GM21515 (cell line): ENCODE measurements around the gene CYP27C1.

ENCODE experiments used
- ATAC-seq: cut with Tn5 transposase; IDR thresholded peaks from one replicate; pipeline ENCODE4 v1.9.1; 2021; ENCODE audit not compliant: unreplicated experiment

Gene CYP27C1

DNA sequence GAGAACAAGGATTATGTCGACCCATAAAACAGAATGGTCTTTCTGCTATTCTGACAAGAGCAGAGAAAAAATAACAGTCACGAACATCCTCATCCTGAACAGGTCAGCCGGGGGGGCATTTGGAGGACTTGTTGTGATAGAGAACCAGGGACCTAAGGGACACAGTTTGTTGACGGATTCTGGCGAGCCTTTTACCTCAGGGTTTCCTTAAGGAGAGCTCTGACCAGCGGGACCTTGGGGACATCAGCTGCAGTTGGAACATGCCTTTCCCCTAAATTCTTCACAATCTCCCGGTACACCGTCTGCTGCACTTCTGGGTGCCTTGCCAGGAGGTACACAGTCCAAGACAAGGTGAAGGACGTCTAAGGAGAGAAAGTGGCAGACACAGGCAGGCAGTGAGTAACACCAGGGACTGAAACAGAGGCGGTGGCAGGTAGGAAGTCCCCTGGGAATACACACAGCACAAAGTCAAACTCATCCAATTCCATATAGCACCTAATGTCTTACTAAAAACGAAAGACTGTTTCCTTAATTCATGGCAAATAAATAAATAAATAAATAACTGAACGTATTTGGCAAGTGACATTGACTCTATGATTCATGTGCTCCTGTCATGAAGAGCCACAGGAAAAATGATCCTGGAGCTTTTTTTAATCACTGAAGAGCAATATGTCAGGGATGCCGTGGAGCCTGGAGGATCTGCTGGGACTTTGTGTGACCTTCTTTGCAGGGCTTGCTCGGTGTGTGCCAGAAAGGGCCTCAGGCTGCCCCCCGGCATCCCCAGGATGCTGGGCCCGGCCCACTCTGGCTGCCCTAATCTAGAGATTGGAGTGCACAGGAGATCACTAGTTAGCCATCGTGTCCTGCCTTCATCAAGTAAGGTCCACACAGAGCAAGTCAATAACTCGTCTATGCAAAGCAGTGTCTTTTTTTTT lies 24.7 kb downstream of the CYP27C1 start:
- ATAC-seq = no peak

DNA sequence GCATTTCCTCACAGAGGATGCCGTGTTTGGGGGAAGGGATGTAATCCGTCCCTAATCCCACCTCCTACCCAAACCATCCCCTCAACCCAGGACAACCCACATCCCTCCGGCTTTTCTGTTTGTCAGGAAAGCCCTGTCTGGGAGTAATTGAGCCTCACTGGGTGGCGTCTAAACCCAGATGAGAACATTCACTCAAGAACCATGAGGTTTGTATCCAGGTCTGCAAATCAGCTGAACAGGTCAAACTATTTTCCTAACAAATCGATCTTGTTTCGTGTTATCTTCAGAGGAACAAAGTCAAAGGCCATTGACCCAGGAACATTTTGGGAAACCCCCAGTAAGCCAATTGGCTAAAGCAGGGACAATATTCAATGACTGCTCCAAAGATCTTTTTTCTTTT lies 25.7 kb downstream of the CYP27C1 start:
- no peak for ATAC-seq

DNA sequence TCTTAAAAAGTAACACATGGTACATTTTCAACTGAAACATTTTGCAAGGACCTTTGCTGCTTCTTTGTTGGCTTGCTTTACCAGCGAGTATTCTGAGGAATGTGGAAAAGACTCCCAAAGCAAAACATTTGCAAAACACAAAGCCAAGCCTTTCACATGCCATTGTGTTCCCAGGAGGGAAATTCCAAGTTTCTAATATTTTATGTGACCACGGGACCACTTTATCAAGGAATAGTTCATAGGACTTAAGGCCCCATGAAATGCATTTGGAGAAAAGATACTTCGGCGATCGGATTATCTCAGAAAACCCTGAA lies 26.2 kb downstream of the CYP27C1 start:
- no peak for ATAC-seq

DNA sequence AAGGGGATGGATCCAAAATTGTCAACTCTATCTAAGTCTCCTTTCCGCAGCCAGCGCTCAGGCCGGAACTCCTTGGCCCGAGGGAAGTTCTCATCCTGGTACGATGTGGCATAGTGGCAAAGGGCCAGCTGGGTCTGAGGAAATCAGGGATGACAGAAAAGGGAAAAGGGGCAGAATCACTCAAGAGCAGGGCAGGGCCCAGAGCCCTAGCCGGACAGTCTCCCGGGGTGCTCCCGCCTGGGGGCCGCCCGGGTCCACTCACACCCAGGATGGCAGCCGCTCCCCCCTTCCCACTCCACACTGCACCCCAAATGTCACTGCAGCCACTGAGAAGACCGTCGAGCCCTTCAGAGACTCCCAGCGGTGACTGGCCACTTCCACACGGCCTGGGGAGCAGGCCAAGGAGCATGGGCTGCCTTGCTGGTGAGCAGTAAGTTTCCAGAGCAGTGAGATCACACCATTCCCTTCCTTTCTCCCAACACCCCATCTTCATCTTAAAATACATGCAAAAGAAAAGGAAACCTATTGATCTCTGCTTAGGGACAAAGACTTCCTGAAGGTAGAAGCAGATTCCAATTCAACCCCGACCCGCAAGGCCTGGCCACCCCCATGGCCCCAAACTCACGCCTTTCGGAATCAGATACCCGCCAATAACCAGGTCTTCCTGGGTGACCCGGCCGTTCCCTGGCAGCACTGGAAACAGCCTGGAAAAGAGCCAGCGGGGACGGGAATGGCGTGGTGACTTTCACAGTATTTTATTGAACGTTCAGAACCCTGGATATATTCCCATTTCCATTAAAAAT lies 26.7 kb downstream of the CYP27C1 start:
- no peak for ATAC-seq

DNA sequence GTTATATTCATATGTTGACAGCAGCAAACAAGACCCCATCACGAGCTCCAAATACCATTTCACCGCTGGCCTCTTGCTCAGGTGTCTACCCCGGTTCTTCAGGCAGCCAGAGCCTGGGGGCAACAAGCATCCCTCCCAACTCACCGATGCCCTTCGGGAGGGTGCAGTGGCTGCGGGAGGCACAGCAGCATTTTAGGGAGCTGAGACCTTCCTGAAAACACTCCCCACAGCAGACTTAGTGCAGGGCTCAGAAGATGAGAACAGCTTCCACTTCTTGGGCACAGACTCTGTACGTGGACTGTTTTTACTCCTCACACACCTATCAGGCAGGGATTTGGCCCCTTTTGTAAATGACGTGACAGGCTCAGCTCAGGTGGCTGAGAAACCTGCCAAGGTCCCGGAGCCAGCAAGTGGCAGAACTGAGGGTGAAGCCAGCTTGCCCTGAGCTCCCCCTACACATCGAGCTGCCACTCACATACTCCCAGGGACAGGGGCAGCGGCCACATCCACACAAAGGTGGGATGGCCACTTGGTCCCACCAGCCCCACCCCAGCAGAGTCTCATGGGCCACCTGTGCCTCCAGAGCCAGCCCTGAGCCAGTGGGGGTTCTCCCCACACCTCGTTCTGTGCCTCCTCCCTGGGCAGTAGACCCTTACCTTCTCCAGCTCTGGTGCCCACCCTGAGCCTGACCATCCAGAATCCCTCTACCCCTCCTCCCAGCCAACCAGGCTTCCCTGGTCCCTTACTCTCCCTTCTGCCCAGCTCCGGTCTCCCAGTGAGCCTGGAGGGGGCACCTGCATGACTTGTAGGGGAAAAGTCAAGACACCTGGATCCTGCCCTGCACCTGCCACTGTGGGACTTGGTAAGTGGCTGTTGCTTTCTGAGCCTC lies 28.5 kb downstream of the CYP27C1 start:
- ATAC-seq = no peak

DNA sequence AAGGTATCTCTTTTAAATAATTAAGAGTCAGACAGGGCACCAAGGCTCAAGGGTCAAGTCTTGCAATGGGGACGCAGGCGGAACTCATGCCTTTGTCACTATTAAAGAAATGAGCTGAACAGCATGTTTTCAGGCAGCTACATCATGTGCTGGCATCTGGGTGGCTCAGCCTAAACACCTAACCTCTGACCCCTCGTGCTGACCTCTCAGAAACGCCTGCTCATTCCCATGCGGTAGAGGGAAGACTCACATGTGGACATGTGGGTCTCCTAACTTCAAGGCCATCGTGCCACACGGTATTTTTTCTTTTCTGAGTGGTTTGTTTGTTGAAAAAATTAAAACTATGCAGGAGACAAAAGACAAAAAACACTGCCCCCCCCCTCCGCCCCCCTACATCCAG lies 31.3 kb downstream of the CYP27C1 start:
- ATAC-seq = no peak

DNA sequence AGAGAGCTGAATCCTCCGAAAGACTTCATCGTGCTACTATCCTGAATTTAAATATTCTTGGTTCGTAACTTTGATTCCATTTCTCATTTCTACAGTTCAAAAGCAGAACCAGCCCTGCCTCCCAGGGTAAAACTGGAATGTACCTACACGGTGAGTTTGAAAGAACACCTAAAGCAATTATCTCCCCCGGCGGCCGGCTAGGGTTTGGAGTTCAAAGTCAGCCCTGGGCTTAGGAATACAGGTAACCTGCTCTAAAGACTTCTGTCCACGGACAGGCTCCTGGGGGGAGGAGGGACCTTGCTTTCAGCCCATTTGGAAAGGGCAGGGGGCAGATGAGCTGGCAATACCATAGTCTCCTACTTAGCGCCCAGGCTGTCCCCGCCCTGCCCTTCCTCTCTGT lies 32.3 kb downstream of the CYP27C1 start:
- no peak for ATAC-seq

DNA sequence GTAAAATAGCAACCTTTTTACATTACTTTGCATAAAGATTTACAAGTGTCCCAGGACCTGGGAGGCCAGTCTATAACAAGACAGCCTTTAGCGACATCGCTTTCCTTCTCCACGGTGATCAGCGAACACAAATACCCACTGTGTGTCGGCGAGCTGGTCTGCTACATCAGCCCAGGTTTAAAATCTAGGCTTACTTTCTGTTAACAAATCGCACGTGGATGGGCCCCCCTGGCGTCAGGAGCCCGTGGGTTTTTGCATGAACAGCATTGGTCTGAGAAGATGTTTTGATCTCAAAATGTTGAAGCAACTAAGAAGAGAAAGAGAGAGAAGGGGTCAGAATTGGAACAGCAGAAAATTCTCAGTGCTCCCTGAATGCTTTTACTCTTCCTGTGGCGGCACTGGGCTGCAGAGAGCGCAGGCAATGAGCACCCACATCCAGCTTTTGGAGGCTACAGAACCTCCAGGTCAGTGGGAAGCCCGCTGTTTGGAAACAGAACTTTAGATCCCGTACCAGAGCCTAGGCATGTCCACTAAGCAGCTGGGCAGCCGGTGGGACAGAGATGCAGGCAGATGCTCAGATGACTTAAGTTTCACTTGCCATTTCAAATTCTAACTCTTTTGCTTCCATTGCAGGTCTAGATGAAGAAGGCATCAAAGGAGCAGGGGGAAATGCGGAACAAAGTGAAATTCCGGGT lies 32.9 kb downstream of the CYP27C1 start:
- no peak for ATAC-seq

DNA sequence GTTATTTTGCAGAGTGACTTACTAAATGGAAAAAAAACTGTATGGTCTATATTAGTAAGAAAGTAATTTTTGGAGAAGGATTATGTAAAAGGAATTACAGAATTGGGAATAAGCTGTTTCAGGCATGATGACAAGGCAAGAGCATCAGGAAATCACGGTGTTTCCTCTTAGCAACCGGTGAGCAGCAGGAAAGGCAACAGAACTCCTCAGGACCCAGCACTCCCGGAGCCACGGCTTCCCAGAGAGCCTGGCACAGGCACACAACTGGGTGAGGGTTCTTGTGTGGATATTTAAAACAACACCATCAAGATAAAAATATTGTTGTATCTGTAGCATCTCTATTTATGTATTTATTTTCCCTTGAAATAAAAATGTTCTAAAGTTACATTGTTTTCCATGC lies 34.4 kb downstream of the CYP27C1 start:
- no peak for ATAC-seq

DNA sequence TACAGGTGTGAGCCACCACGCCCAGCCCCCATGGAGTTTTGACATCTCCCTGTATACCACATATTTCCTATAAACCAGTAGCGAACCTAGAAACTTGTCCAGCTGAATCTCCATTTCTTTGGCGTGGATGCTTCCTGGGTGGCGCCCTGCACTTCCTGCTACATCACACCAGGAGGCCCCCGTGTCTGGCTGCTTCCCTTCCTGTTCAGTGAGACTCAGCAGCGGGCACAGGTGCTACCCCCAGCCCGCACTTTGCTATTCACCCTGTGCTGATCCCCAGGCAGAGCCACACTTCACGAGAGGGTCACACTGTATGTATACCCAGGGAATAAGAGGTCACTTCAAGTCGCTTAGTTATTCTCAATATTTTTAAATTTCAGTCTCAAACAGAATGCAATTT lies 35.0 kb downstream of the CYP27C1 start:
- ATAC-seq = no peak

DNA sequence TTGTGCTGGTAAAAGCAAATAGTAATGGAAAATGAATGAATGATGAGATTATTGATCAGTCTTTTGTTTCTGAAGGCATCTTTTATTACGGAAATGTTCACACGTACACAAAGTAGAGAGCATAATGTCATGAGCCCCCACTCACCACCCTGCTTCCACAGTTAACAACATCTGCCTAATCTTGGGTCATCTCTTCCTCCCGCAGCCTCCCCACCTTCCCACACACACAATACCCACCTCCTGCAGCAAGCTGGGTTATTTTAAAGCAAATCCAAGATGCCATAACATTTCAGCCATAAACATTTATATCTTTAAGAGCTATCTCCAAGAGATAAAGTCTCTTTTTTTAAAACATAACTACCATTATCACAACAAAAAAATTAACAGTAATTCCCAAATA lies 36.3 kb downstream of the CYP27C1 start:
- no peak for ATAC-seq

DNA sequence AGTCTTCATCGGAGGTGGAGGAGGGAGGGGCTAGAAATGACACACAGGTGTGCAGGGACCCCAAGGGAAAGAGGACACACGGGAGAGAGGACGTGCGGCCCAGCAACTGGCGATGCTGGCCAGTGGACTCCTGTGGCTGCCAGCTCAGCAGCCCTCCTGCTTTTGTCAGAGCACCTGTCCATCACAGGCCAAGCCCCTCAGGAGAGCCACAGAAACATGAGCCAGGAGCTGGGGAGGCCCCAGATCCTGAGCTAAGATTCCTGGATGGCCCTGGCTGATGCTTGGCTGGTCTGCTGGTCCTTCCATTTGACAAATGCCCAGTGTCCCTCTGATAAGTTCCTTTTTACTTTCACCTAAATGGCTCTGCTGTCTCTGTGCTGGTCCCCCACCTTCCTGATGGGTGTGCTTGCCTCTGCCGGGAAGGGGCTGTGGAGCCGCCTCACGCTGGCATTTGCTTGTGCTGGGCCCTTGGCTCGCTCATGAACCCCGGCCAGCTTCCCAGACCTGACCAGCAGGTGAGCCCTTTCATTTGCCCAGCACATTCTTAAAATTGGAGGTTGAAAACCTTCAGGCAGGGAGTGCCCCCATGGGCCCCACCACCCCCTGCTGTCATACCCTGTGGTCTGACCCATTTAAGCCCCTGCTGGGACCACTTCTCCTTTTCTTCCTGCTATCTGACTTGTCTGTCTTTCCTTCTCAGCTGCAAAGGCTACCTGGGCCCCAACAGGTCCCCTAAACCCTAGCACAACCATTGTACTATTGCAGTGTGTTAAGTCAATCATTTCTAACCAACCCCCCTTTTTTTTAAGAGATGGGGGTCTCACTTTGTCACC lies 37.3 kb downstream of the CYP27C1 start:
- no peak for ATAC-seq

DNA sequence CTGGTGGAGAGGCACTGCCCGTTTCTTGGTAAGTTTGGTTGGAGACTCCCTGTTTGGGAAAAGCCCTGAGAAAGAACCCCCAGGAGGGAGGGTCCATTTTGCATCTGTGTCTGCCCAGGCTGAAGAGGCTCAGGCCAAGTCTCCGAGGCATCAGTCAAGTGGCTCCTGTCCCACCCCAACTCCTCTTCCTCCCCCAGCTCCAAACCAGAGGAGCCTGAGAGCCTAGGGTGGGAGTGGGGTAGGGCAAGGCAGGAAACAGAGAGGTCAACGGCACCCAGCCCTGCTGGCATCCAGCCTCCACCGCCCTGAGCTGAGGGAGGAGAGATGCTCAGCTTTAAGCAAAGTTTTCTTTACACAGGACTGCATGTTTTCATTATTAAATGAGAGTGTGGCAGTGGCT lies 38.2 kb downstream of the CYP27C1 start:
- ATAC-seq = no peak

DNA sequence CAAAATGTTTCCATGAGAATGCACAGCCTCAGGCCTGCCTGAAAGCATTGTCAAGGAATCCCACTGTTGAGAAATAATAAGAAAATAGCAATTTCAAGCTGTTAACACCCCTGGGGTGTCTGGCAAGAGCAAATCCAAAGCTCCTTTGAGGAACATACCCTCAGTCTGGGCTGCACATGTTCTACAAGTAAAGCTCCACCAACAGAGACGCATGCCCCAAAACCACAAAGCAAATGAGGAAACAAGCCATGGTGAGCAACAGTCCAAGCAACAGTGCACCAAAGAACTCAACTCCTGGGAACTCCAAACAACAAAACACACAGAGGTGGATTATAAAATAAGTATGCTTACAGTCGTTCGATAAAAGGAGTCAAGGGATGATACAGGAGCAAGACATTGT lies 40.3 kb downstream of the CYP27C1 start:
- no peak for ATAC-seq

DNA sequence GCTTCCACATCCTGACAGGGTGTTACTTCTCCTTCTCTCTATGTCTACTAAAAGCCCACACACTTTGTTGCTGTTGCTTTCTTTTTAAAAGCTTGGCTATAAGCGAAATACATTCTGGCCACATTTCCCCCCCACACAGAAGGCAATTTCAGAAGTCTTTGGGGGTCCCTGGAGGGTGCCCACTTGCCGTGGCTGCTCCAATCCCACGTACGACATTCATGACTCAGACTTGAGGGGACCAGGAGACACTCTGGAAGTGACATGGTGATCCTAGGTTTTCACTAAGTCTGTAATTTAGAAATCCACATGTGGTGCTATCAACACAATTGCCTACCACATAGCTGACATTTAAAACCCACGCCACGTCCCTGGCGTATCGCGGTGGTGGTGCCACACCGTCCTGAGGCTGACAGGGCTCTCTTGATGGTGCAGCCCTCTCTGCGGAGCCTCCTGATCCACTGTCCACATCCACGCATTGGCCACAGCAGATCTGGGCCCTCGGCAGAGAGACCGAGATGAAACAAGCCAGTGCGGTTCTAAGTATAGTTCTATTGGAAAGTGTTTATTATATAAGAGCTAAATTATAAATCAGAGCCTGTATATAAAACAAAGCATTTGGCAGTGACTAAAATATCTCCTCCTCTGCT lies 42.4 kb downstream of the CYP27C1 start:
- no peak for ATAC-seq

DNA sequence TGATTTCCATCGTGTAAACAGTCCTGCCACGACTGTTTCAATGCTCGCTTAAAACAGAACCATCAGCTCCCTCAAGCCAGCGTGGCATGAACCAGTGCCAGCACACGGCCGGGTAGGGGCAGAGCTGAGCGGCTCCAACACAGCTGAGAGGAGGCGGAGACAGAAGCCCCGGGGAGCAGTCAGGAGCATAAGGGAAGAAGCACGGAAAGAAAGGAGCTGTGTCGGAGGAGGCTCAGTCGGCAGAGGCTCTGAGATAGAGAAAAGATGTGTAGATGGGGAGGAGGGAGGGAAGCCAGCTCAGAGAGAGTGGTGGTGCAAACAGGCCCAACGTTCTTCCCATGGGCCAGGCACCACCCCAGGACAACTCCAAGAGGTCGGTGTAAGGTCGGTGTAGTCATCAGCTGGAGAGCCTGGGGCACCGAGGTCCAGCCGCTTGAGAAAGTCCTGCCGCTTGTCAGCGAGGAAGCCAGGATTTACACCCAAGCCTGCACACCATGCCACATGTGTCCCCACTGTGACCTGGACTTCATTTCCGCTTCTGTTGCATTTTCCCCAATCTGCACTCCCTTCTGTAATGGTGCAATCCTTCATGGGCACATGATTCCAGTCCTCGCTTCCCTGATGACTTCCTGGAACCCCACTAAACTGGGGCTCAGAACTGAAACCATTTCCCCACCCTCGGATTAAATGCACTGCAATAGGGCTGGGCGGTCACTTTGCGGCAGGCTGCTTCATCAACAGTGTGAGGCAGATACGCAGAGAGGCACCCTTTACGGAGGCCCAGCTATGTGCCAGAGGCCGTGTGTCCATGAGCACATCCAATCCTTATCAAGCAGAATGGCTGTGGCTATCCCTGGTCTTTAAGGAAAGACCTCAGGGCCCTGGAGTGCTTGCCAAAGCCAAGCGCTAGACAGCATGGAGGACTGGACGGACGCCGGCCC lies 43.5 kb downstream of the CYP27C1 start:
- ATAC-seq = no peak

DNA sequence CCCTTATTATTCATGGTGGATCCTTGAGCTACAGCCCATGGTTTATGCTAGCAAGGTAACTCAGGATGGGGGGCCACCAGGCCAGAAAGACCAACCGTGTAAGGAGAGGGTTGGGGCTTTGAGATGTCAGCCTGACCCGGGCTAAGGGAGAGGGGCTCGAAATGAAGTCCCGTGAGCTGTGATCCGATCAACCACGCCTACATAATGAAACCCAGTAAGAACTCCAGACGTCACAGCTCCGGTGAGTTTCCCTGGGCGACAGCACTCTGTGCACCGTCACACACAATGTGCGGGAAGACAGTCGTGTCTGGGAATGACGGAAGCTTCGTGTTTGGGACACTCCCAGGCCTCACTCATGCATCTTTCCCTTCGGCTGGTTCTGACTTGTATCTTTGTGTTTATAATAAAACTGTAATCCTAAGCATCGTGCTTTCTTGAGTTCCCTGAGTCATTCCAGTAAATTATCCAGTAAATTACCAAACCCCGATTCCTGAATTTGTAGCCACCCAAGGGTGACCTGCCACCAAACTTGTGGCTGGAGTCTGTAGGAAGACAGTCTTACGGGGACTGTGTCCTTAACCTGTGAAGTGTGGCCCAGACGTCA lies 44.2 kb downstream of the CYP27C1 start:
- ATAC-seq = no peak
